ENCODE results near the gene UNC13C. TPM values are rescaled to one million over a fixed set of nuclear protein-coding genes. Genes with fewer than 3 reads are reported as not detected.

UNC13C gene
- polyA plus RNA-seq, 1 of the 3 experiments (the other 2 are of a cell fraction): not detected

DNA sequence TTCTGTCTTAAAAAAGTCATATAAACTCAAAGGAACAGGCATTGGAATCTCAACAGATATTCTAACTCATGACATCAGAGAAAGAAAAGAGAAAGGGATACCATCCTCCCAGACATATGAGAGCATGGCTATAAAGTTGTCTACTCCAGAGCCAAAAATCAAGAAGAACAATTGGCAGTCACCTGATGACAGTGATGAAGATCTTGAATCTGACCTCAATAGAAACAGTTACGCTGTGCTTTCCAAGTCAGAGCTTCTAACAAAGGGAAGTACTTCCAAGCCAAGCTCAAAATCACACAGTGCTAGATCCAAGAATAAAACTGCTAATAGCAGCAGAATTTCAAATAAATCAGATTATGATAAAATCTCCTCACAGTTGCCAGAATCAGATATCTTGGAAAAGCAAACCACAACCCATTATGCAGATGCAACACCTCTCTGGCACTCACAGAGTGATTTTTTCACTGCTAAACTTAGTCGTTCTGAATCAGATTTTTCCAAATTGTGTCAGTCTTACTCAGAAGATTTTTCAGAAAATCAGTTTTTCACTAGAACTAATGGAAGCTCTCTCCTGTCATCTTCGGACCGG, 35.9 kb downstream of the UNC13C start:
- Histone ChIP-seq H3K4me3 (ENCODE audit: low read depth in 2 of 2, low read length in 1 of 2) (no peak overlapping the region), H3K9me3 (no peaks in the 10 kb centered on the region), H3K9ac (no peak overlapping the region), H3K27me3 (ENCODE audit: insufficient read depth) (no peaks in the 10 kb centered on the region), H2AFZ (ENCODE audit: low read depth) (no peak overlapping the region), H3K79me2 (ENCODE audit: insufficient read depth) (no peaks in the 10 kb centered on the region), H3K4me1 (ENCODE audit: control insufficient read depth in 1 of 2, insufficient read depth in 2 of 2, low read depth in 1 of 2, low read length in 1 of 2) (peaks cover 0 to 4% of the 10 kb centered on the region in 2 experiments; a peak in 1 of 4 replicates), H3K36me3 (replicated peaks in 1 of 2; ENCODE audit: control insufficient read depth in 1 of 2, insufficient read depth in 2 of 2, low read length in 1 of 2) (no peaks in the 10 kb centered on the region), H3F3A (replicated peaks; ENCODE audit: insufficient read depth) (no peaks in the 10 kb centered on the region), H3K4me2 (no peak overlapping the region), H3K27ac (ENCODE audit: low read depth in 2 of 2, low read length in 1 of 2) (no peak overlapping the region), H4K20me1 (ENCODE audit: insufficient read depth) (no peaks in the 10 kb centered on the region), H3K9me2 (no peaks in the 10 kb centered on the region)
- no peak for DNase-seq
- 0% methylated on average over 4 of the region's 4 CpGs for WGBS (ENCODE audit: low lambda C conversion rate)
- ChIA-PET POLR2A (no interaction called here), CTCF (no interaction called here)
- no peak for TF ChIP-seq RFX5 (IDR thresholded peaks at IDR 0.05; ENCODE audit: low read length)
- no peak for TF ChIP-seq SMC3 (IDR thresholded peaks at IDR 0.05; ENCODE audit: low read depth, low read length)
- TF ChIP-seq EP300 (IDR thresholded peaks at IDR 0.05; ENCODE audit: borderline replicate concordance in 1 of 2, low read depth in 1 of 2, low read length in 1 of 2): no peak
- TF ChIP-seq TAF1 (IDR thresholded peaks at IDR 0.05; ENCODE audit: borderline replicate concordance, low read depth, low read length): no peak
- TF ChIP-seq, protein P1, sequence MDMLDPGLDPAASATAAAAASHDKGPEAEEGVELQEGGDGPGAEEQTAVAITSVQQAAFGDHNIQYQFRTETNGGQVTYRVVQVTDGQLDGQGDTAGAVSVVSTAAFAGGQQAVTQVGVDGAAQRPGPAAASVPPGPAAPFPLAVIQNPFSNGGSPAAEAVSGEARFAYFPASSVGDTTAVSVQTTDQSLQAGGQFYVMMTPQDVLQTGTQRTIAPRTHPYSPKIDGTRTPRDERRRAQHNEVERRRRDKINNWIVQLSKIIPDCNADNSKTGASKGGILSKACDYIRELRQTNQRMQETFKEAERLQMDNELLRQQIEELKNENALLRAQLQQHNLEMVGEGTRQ (IDR thresholded peaks at IDR 0.05; ENCODE audit: borderline replicate concordance, low read depth, low read length): no peak
- TF ChIP-seq, protein P2, sequence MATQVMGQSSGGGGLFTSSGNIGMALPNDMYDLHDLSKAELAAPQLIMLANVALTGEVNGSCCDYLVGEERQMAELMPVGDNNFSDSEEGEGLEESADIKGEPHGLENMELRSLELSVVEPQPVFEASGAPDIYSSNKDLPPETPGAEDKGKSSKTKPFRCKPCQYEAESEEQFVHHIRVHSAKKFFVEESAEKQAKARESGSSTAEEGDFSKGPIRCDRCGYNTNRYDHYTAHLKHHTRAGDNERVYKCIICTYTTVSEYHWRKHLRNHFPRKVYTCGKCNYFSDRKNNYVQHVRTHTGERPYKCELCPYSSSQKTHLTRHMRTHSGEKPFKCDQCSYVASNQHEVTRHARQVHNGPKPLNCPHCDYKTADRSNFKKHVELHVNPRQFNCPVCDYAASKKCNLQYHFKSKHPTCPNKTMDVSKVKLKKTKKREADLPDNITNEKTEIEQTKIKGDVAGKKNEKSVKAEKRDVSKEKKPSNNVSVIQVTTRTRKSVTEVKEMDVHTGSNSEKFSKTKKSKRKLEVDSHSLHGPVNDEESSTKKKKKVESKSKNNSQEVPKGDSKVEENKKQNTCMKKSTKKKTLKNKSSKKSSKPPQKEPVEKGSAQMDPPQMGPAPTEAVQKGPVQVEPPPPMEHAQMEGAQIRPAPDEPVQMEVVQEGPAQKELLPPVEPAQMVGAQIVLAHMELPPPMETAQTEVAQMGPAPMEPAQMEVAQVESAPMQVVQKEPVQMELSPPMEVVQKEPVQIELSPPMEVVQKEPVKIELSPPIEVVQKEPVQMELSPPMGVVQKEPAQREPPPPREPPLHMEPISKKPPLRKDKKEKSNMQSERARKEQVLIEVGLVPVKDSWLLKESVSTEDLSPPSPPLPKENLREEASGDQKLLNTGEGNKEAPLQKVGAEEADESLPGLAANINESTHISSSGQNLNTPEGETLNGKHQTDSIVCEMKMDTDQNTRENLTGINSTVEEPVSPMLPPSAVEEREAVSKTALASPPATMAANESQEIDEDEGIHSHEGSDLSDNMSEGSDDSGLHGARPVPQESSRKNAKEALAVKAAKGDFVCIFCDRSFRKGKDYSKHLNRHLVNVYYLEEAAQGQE (IDR thresholded peaks at IDR 0.05; ENCODE audit: low read depth, low read length): no peak

DNA sequence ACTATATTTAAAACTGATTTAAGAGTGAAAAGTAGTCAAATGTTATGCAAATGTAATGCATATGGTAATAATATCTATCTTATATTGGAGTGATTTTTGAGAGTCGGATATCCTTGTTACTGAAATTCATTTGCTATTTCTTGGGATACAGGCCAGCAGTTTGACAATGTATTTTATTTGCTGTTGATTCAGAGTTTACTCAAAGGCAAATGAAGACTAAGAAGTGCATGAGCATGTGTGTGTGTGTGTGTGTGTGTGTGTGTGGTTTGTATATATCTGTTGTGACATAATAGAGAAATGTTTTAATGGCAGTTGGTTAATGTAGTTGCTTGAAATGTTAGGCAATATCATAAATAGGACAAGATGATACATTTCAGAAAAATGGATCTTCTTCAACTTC, 39.0 kb downstream of the UNC13C start:
- POLR2A ChIA-PET: no interaction called here
- WGBS (ENCODE audit: low lambda C conversion rate): 0% methylated on average over 1 of the region's 1 CpG
- H3K4me2 ChIP-seq: no peak overlapping the region

More for the DNA sequence above, 39.0 kb downstream of the UNC13C start:
- H3K4me1 ChIP-seq (ENCODE audit: control insufficient read depth in 1 of 2, insufficient read depth in 2 of 2, low read depth in 1 of 2, low read length in 1 of 2): peaks cover 0 to 4% of the 10 kb centered on the region in 2 experiments; a peak in 1 of 4 replicates
- no peaks in the 10 kb centered on the region for H3K27me3 ChIP-seq (ENCODE audit: insufficient read depth)
- H3K9ac ChIP-seq: no peak overlapping the region
- H3K9me2 ChIP-seq: no peaks in the 10 kb centered on the region
- TF ChIP-seq, protein P3, sequence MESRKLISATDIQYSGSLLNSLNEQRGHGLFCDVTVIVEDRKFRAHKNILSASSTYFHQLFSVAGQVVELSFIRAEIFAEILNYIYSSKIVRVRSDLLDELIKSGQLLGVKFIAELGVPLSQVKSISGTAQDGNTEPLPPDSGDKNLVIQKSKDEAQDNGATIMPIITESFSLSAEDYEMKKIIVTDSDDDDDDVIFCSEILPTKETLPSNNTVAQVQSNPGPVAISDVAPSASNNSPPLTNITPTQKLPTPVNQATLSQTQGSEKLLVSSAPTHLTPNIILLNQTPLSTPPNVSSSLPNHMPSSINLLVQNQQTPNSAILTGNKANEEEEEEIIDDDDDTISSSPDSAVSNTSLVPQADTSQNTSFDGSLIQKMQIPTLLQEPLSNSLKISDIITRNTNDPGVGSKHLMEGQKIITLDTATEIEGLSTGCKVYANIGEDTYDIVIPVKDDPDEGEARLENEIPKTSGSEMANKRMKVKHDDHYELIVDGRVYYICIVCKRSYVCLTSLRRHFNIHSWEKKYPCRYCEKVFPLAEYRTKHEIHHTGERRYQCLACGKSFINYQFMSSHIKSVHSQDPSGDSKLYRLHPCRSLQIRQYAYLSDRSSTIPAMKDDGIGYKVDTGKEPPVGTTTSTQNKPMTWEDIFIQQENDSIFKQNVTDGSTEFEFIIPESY (IDR thresholded peaks at IDR 0.05; ENCODE audit: borderline replicate concordance, low read depth): no peak
- no peak for TF ChIP-seq RAD21 (IDR thresholded peaks at IDR 0.05; ENCODE audit: low read length)
- TF ChIP-seq TEAD4 (IDR thresholded peaks at IDR 0.05; ENCODE audit: borderline replicate concordance, insufficient read depth): no peak
- TF ChIP-seq, protein P4, sequence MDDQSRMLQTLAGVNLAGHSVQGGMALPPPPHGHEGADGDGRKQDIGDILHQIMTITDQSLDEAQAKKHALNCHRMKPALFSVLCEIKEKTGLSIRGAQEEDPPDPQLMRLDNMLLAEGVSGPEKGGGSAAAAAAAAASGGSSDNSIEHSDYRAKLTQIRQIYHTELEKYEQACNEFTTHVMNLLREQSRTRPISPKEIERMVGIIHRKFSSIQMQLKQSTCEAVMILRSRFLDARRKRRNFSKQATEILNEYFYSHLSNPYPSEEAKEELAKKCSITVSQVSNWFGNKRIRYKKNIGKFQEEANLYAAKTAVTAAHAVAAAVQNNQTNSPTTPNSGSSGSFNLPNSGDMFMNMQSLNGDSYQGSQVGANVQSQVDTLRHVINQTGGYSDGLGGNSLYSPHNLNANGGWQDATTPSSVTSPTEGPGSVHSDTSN (IDR thresholded peaks at IDR 0.05): no peak
- no peak for TF ChIP-seq GABPA (IDR thresholded peaks at IDR 0.05; ENCODE audit: low read depth)
- no peak for TF ChIP-seq TCF12 (IDR thresholded peaks at IDR 0.05)
- TF ChIP-seq POLR2AphosphoS5 (IDR thresholded peaks at IDR 0.05; ENCODE audit: low read depth, low read length): no peak
- no peak for TF ChIP-seq EP300 (IDR thresholded peaks at IDR 0.05; ENCODE audit: borderline replicate concordance in 1 of 2, low read depth in 1 of 2, low read length in 1 of 2)
- TF ChIP-seq, protein P5, sequence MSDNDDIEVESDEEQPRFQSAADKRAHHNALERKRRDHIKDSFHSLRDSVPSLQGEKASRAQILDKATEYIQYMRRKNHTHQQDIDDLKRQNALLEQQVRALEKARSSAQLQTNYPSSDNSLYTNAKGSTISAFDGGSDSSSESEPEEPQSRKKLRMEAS (IDR thresholded peaks at IDR 0.05; ENCODE audit: low read depth): no peak
- no peak for TF ChIP-seq RXRA (IDR thresholded peaks at IDR 0.05; ENCODE audit: borderline replicate concordance, low read depth)
- no peak for TF ChIP-seq GATA2 (CRISPR knock-in tag; IDR thresholded peaks at IDR 0.05)
- no peak for TF ChIP-seq EZH2phosphoT487 (IDR thresholded peaks at IDR 0.05; ENCODE audit: borderline replicate concordance, low read depth)
- no peak for TF ChIP-seq TAF1 (IDR thresholded peaks at IDR 0.05; ENCODE audit: borderline replicate concordance, low read depth, low read length)
- no peak for TF ChIP-seq SIN3A (IDR thresholded peaks at IDR 0.05; ENCODE audit: borderline replicate concordance, low read depth, low read length)
- CTCF ChIA-PET: no interaction called here
- H3K79me2 ChIP-seq (ENCODE audit: insufficient read depth): no peaks in the 10 kb centered on the region
- H4K20me1 ChIP-seq (ENCODE audit: insufficient read depth): no peaks in the 10 kb centered on the region
- no peaks in the 10 kb centered on the region for H3K9me3 ChIP-seq
- H3K27ac ChIP-seq (ENCODE audit: low read depth in 2 of 2, low read length in 1 of 2): no peak overlapping the region
- no peak for DNase-seq
- H2AFZ ChIP-seq (ENCODE audit: low read depth): no peak overlapping the region
- no peaks in the 10 kb centered on the region for H3K36me3 ChIP-seq (replicated peaks in 1 of 2; ENCODE audit: control insufficient read depth in 1 of 2, insufficient read depth in 2 of 2, low read length in 1 of 2)
- H3F3A ChIP-seq (replicated peaks; ENCODE audit: insufficient read depth): no peaks in the 10 kb centered on the region
- no peak overlapping the region for H3K4me3 ChIP-seq (ENCODE audit: low read depth in 2 of 2, low read length in 1 of 2)
